Prostate gland (tissue), 2 donors: ENCODE results near the gene ACADM.

Source experiments
- POLR2AphosphoS5 ChIP-seq: sonication (generic); formaldehyde crosslinking; IDR thresholded peaks from one replicate; pipeline ENCODE4 v1.6.1; 2017; ENCODE audit warnings: antibody characterized with exemption
- TF ChIP-seq, protein P1 (sequence below), 4 experiments: fragments of 200-600 bp in 2 of 4; fragments of 450-650 bp in 2 of 4; sonication (generic) in 2 of 4; IDR thresholded peaks; 1 replicate in 3 of 4; 2 replicates in 1 of 4; pipeline ENCODE4 v1.5.1; 2016 to 2019; ENCODE audit warnings: antibody characterized with exemption in 4 of 4, mild to moderate bottlenecking in 2 of 4, moderate library complexity in 2 of 4

DNA sequence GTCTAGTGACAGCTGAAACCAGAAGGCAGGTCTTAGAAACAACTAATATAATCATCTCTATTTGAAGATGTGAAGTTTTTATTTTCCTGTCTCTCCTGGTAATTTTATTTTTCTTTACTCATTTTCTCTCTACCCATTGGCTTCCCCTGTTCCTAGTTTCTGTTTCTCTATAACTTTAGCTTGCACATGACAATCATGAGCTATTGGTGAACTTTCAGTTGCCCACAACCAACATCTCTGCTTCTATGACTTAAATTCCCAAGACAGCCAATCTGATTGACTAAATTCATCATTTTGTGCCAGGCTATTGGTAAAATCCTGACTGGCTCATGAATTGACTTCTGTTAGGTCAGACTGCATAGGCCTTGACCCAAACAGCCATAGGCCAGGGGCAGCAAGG is 13.7 kb upstream of the ACADM start:
- TF ChIP-seq, protein P1, sequence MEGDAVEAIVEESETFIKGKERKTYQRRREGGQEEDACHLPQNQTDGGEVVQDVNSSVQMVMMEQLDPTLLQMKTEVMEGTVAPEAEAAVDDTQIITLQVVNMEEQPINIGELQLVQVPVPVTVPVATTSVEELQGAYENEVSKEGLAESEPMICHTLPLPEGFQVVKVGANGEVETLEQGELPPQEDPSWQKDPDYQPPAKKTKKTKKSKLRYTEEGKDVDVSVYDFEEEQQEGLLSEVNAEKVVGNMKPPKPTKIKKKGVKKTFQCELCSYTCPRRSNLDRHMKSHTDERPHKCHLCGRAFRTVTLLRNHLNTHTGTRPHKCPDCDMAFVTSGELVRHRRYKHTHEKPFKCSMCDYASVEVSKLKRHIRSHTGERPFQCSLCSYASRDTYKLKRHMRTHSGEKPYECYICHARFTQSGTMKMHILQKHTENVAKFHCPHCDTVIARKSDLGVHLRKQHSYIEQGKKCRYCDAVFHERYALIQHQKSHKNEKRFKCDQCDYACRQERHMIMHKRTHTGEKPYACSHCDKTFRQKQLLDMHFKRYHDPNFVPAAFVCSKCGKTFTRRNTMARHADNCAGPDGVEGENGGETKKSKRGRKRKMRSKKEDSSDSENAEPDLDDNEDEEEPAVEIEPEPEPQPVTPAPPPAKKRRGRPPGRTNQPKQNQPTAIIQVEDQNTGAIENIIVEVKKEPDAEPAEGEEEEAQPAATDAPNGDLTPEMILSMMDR (IDR thresholded peaks at IDR 0.05): no peak
- no peak for TF ChIP-seq POLR2AphosphoS5
